Mesodermal cell (in vitro differentiated cells): Measurements from ENCODE around the gene NKD1.
A peak's percentile ranks its signal among the peaks of the same experiment; 100 is the strongest.

Experiments used
- H3K27ac ChIP-seq: 2 replicates; pipeline ENCODE4 v1.7.0; 2013; ENCODE audit warnings: mild to moderate bottlenecking, low read depth, low read length, moderate library complexity; ENCODE audit not compliant: severe bottlenecking
- H3K36me3 ChIP-seq: 2 replicates; pipeline ENCODE4 v1.7.1; 2013; ENCODE audit warnings: mild to moderate bottlenecking, low read length, moderate library complexity; ENCODE audit not compliant: control insufficient read depth, insufficient read depth
- H3K4me1 ChIP-seq: one replicate; pipeline ENCODE4 v1.7.1; 2013; ENCODE audit warnings: mild to moderate bottlenecking, low read length; ENCODE audit not compliant: insufficient read depth, control insufficient read depth, poor library complexity, severe bottlenecking
- H3K4me3 ChIP-seq: 2 replicates; pipeline ENCODE4 v1.7.0; 2013; ENCODE audit warnings: low read length, control low read depth, mild to moderate bottlenecking; ENCODE audit not compliant: insufficient read depth, poor library complexity, severe bottlenecking; ENCODE audit errors: extremely low read depth
- H3K9me3 ChIP-seq: 2 replicates; pipeline ENCODE4 v1.7.1; 2013; ENCODE audit warnings: mild to moderate bottlenecking, low read length, moderate library complexity; ENCODE audit not compliant: control insufficient read depth
- WGBS, 2 experiments: methylation state at CpG; one replicate each; pipeline ENCODE4 v1.1.5; 2013; ENCODE audit warnings: missing lambda C conversion rate in 2 of 2; ENCODE audit not compliant: insufficient coverage in 2 of 2; 5-methylcytosine and 5-hydroxymethylcytosine counted together

Gene NKD1

DNA sequence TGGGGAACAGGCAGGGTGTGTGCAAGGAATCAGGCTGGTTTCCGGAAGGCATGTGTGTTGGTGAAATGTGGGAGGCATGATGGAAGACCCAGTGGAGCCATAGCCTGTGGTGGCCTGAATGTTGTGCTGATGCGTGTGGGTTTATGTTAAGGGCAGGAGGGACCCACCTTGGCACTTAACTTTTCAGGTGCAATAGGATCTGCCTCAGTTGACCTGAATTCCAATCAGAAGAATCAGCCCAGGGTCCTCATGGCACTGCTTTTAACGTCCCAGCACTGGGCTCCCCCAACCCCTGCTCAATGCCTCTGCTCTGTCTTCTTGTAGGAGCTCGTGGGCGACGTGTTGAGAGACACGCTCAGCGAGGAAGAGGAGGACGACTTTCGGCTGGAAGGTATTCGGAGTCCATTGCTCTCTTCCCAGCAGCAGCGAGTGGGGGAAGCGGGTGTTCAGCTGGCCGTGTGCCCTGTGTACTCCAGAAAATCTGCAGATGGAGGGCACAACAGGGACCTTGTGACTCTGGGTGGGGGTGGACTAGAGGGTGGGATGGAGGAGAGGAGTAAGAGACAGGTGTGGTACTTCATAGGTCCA lies 59.9 kb downstream of the NKD1 start:
- H3K4me1 ChIP-seq: peaks cover 22% of the 10 kb centered on the region
- H3K27ac ChIP-seq: no peak overlapping the region
- peaks cover 28% of the 10 kb centered on the region for H3K36me3 ChIP-seq
- WGBS, 2 experiments: 91 to 92% methylated on average over 8 to 14 of the region's 14 CpGs
- no peaks in the 10 kb centered on the region for H3K9me3 ChIP-seq
- no peak overlapping the region for H3K4me3 ChIP-seq

DNA sequence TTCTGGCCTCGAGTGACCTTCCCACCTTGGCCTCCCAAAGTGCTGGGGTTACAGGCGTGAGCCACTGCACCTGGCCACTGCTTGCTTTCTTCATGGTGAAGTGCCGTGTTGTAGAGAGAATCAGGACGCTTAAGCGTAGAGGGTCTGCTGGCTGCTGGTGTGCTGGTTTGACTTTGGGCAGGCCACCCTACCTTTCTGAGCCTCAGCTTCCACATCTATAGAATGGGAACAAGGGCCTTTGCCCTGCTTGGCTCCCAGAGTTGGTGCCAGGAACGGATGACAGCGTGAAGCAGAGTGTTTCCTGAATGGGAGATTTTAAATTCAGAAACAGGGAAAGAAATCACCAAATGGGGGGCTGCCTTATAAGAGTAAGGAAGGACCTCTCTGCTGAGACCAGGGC lies 60.9 kb downstream of the NKD1 start:
- peaks cover 30% of the 10 kb centered on the region for H3K36me3 ChIP-seq
- H3K4me1 ChIP-seq: peaks cover 18% of the 10 kb centered on the region
- WGBS, 2 experiments: 88 to 90% methylated on average over 4 to 5 of the region's 7 CpGs
- no peak overlapping the region for H3K4me3 ChIP-seq
- H3K9me3 ChIP-seq: no peaks in the 10 kb centered on the region
- no peak overlapping the region for H3K27ac ChIP-seq

DNA sequence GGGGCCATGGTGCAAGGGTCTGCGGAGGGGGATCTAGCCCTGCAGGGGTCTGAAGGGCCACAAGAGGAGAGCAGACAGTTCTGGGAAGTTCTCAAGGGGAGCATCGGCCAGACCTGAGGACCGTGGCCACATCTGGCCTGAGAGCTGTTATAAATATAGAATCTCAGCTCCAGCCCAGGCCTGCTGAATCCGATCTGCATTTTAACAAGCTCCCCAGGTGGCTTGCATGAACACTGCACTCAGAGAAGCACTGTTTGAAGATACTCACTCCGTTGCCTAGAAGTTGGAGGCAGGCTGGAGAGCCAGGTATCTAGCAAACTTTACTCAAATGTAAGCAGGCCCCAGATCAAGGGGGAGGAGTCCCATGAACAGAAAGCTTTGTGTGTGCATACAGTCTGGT lies 61.3 kb downstream of the NKD1 start:
- no peak overlapping the region for H3K27ac ChIP-seq
- peaks cover 18% of the 10 kb centered on the region for H3K4me1 ChIP-seq
- H3K36me3 ChIP-seq: peaks cover 30% of the 10 kb centered on the region
- no peak overlapping the region for H3K4me3 ChIP-seq
- no peaks in the 10 kb centered on the region for H3K9me3 ChIP-seq
- WGBS, 2 experiments: 88% methylated on average over 5 of the region's 5 CpGs

DNA sequence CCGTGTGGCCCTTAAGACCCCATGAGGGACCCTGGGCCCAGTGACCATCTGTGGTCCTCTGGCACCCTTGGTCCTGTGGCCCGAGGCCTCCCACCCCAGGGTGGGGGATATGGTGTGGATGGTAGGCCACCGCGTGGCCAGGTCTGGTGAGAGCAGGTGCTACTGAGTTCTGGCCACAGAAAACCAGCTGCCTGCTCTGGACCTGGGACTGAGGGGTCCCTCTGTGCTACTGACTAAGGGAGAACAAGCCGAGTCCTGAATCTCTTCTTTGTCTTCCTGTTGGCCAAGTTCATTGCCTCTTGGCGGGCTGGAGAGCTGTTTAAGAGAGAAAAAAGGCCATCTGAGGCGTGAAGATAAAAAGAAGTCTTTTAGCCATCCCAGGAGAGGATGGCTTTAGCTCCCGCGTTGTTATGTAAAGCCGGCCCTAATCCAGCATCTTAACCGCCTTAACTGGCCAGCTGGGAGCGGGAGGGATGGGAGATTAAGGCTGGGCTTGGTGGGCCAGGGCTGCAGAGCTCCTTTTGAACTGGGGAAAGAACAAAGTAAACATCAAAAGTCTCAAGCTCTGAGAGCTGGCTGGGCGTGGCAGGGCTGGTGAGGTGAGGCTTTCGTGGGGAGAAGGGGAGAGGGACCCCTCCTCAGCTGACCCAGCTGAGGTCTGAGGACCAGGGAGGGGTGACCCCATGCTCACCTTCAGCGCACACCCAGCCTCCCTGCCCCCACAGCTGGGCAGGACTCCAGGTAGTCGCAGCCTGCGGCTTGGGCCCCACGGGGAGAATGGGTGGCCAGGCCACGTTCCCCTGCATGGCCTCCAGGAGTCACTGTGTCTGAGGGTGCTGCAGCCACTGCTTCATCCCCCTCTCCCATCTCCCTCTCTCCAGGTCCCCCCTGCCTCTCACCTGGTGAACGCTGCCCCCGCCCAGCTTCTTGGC lies 62.4 kb downstream of the NKD1 start:
- WGBS, 2 experiments: 70 to 80% methylated on average over 15 to 16 of the region's 21 CpGs
- H3K27ac ChIP-seq: no peak overlapping the region
- no peaks in the 10 kb centered on the region for H3K9me3 ChIP-seq
- peaks cover 18% of the 10 kb centered on the region for H3K4me1 ChIP-seq
- H3K4me3 ChIP-seq: no peak overlapping the region
- peaks cover 31% of the 10 kb centered on the region for H3K36me3 ChIP-seq

DNA sequence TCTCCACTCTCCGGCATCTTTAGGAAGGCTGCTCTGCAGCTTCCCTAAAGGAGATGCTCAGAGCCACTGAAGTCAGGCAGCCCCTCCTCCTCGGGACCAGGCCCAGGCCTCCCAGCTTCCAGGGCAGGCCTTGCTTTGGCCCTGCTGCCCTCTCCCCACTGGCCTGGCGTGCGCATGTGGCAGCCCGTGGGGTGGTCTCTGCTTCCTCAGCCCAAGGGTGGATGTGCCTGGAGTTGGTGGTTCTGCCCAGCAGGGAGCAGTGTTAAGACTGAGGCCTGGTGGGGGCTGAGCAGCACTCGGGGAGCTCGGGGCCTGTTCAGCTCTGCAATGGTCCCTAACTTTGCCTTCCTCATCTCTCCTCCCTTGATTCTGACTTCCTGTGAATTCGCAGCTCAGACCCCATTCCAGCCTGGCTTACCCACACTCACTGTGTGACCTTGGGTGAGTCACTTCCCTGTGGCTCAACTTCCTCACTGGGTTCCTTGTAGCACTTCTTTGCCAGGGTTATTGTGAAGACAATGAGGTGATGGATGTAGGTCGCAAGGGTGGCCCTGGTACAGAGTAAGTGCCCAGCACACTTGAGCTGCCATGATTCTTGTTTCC lies 63.2 kb downstream of the NKD1 start:
- H3K4me3 ChIP-seq: no peak overlapping the region
- H3K4me1 ChIP-seq: peaks cover 22% of the 10 kb centered on the region
- H3K9me3 ChIP-seq: no peaks in the 10 kb centered on the region
- H3K27ac ChIP-seq: no peak overlapping the region
- 93 to 95% methylated on average over 7 to 8 of the region's 9 CpGs for WGBS, 2 experiments
- peaks cover 39% of the 10 kb centered on the region for H3K36me3 ChIP-seq

DNA sequence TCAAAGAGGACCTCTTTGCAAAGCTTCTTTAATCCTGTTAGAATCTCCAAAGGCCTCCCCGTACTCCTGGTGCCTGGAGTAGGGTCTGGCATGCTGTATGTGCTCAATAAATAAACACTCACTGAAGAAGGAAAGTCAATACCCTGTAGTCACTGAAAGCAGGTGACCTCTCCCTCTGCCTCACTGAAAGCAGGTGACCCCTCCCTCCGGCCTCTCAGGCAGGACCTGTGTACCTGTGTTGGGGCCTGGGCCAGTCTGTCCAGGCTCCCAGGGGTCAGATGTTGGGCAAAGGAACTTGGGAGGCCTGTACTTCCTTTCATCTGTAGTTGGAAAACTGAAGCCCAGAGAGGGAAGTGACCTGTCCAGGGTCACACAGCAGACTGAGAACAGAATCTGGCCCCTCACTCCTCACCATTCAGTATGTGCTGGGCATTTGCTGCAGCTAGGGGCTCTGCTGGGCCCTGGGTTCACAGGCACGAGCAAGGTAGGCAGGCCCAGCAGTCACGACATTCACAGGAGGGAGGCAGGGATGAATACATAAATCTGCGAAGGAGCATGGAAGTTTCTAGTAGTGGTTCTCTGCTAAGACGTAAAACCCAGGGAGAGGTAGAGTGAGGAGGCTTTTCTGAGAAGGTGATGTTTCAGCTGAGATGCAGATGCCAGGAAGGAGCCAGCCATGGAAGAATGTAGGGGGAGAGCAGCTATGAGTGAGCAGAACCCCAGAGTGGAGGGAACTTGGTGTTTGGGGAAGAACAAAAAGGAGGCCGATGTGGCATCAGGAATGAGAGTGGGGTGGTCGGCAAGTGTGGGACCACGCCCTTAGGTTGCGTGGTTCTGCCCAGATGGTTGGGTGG lies 64.0 kb downstream of the NKD1 start:
- peaks cover 30% of the 10 kb centered on the region for H3K4me1 ChIP-seq
- WGBS, 2 experiments: 100% methylated on average over 9 of the region's 10 CpGs
- no peak overlapping the region for H3K27ac ChIP-seq
- peaks cover 47% of the 10 kb centered on the region for H3K36me3 ChIP-seq
- no peak overlapping the region for H3K4me3 ChIP-seq
- no peaks in the 10 kb centered on the region for H3K9me3 ChIP-seq

DNA sequence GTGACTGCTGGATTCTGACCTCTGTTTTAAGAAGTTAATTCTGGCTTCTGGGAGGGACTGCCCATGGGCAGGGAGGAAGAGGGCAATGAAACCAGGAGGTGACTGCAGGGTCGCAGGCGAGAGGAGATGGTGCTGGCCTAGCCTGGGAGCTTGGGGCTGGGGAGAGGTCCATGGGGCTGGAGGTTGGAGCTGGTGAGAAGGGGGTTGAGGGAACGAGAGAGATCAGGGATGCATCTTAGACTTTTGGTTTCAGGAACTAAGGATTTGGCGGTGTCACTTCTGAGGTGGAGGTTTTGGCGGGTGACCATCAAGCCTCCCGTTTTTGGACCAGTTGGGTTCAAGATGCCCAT lies 64.6 kb downstream of the NKD1 start:
- no peaks in the 10 kb centered on the region for H3K9me3 ChIP-seq
- H3K27ac ChIP-seq: peak overlapping the region; percentile 10
- WGBS, 2 experiments: 94 to 97% methylated on average over 6 of the region's 6 CpGs
- H3K36me3 ChIP-seq: peaks cover 47% of the 10 kb centered on the region
- H3K4me1 ChIP-seq: peaks cover 35% of the 10 kb centered on the region
- no peak overlapping the region for H3K4me3 ChIP-seq

DNA sequence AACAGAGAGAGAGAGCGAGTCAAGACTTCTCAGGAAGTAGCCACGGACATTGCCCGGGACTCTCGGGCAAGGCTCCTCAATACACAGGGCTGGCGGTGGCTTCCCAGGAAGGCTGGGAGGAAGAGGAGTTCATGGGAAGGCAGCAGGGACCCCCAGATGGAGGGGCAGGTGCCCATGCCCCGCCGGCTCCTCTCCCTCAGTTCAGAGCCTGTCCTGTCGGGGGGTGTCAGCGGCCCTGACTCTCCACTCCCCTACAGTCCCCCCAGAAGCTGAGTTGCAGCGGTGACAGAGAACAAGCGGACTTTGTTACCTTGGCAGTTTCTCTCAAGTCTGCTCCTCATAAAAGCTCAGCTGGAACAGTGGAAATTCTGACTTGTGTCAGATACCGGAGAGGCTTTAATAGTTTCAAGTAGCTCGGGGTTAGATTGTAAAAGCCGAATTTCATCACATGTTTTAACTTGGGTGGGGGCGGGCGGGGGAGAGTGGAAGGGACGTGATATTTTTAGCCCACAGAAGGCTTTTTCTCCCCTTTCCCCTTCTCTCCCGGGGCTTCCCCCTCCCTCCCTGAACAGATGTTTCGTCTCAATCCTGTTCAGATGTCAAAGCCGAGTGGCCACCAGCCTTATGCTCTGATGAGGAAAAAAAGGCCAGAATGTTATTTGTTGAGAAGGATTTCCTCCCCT lies 65.2 kb downstream of the NKD1 start:
- Histone ChIP-seq H3K27ac (peak overlapping the region; percentile 10), H3K36me3 (peaks cover 47% of the 10 kb centered on the region)
- 89 to 92% methylated on average over 13 to 14 of the region's 20 CpGs for WGBS, 2 experiments

DNA sequence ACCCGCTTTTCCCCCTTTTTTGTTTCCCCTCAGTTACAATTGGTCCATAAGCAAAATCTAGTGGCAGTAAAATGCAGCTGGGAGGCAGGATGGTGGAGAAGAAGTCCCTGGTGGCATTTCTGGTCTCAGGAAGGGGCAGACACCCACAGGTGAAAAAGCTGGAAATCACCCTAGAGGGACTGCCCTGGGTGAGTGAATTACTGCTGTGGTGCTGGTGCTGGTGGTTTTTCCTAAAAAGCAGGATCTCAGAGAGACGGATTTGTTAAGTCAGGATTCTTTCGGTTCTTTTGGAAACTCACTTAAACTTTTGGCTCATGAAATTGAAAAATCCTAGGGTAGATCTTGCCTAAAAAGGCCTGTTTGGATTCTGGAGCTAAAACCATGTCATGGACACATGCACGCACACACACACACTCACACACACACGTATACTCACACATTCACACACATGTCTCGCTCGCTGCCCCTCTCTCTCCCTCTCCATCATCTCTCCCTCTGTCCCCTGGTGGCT lies 65.8 kb downstream of the NKD1 start:
- no peak overlapping the region for H3K4me3 ChIP-seq
- H3K27ac ChIP-seq: no peak overlapping the region
- peaks cover 44% of the 10 kb centered on the region for H3K4me1 ChIP-seq
- H3K9me3 ChIP-seq: no peaks in the 10 kb centered on the region
- peaks cover 45% of the 10 kb centered on the region for H3K36me3 ChIP-seq
- WGBS, 2 experiments: 95 to 100% methylated on average over 4 to 6 of the region's 7 CpGs

More for the DNA sequence above, 65.2 kb downstream of the NKD1 start:
- no peak overlapping the region for H3K4me3 ChIP-seq
- H3K9me3 ChIP-seq: no peaks in the 10 kb centered on the region
- H3K4me1 ChIP-seq: peaks cover 41% of the 10 kb centered on the region
